Head of caudate nucleus (tissue), 42 donors: Measurements from ENCODE around the gene MPV17L2.
"Not testable (repeated sequence)": the region's sequence is repeated elsewhere in the genome, so short reads cannot be mapped to it uniquely, and the experiment has no call there.

Experiments used
- DNase-seq, 42 donors: peaks; one replicate each; pipeline versions ENCODE4 v3.0.0 to v3.0.0-alpha.2; 2020 to 2021; ENCODE audit warnings: mixed read lengths in 7 of 42
- intact Hi-C: fragments of 100-400 bp; cut with DNase I; formaldehyde crosslinking; loops from one replicate; pipeline ENCODE4 v1.15.0; 2022

MPV17L2 gene

DNA sequence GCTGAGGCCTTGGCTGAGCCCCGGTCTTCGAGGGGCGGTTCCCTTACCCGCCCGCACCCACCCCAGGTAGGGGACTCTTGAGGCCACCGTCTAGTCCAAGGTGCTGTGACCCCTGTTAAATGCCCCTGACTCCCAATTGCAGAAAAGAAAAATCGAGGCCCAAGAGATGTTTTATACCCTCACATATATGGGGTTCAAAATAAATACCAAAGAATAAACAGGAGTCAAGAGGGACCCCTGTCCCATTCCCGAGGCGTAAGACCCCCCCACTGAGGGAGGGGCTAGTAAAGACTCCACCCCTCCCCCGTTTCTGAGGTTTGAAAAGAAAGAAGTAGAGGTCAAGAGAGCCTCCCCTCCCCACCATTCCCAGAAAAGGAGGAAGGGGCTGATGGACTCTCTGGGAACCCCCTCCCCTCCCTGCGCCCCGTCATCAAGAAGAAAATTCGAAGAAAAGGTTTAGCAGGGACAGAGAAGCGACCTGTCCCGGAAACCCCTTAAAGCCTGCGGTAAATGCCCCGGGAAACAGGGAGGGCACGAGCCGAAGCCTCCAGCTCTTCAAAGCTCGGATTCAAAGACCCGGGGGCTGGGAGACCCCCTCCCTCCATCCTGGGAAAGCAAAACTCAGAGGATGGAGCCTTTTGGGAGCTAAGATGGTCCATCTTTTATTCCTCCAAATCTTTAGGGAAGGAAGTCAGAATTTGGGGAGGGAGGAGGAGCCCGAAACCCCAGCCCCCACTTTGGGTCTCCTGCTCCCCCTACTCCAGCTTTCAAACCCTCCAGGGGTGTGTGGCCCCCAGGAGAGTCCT, 11.6 kb downstream of the MPV17L2 start:
- DNase-seq, result peak in 20 of 42 donors; percentile 12 to 68 (median 38)
- intact Hi-C loops, result loop anchor here (10.0 kb wide), 1 partner anchor 210 kb away; the partner anchor contains the start of gene SSBP4

DNA sequence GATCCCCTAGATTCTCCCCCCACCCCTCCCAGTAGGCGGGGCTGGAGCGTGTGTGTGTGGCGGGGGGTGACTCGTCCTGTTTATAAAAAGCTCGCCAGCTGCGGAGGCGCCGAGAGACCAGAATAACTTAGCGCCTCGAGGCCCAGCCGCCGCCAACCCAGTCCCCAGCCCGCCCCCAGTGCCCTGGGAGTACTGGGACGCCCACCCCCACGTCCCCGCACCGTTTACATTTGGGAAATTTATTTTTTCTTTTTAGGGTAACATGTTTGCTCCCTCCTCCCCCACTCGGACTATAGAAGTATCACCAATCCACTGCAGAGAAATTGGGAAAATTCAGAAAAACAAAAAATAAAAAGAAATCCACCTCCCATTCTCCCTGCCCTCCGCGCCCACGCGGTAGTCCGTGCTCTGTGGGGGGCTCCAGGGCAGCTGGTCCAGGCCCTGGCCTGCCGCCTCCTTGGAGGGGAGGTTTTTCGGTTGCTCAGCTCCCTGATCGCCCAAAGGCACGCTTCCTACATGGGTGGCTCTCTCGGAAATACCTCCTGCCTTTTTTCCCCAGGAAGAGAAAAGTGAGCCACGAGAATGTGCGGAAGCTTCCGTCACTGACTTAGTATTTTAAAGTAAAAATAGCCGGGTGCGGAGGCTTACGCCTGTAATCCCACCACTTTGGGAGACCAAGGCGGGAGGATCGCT, 12.3 kb downstream of the MPV17L2 start:
- peak; percentile 63 to 89 (median 79) for DNase-seq
- intact Hi-C loops, result loop anchor here (10.0 kb wide), 1 partner anchor 209 kb away; the partner anchor contains the start of gene SSBP4

DNA sequence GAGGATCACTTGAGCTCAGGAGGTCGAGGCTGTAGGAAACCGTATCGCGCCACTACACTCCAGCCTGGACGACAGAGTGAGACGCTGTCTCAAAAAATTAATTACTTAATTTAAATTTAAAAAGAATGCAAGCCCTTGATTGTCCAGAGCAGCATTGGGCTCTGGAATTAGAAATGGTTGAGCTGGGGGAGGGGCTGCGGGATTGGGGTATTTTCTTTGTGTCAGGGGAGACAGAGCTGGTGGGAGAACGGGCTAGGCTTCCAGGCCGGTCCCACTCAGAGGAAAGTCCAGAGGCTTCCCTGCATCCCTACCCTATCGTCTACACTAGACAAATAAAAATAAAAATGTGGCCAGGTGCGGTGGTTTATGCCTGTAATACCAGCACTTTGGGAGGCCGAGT, 13.0 kb downstream of the MPV17L2 start:
- intact Hi-C loops, result loop anchor here (10.0 kb wide), 1 partner anchor 209 kb away; the partner anchor contains the start of gene SSBP4
- DNase-seq, result no peak

DNA sequence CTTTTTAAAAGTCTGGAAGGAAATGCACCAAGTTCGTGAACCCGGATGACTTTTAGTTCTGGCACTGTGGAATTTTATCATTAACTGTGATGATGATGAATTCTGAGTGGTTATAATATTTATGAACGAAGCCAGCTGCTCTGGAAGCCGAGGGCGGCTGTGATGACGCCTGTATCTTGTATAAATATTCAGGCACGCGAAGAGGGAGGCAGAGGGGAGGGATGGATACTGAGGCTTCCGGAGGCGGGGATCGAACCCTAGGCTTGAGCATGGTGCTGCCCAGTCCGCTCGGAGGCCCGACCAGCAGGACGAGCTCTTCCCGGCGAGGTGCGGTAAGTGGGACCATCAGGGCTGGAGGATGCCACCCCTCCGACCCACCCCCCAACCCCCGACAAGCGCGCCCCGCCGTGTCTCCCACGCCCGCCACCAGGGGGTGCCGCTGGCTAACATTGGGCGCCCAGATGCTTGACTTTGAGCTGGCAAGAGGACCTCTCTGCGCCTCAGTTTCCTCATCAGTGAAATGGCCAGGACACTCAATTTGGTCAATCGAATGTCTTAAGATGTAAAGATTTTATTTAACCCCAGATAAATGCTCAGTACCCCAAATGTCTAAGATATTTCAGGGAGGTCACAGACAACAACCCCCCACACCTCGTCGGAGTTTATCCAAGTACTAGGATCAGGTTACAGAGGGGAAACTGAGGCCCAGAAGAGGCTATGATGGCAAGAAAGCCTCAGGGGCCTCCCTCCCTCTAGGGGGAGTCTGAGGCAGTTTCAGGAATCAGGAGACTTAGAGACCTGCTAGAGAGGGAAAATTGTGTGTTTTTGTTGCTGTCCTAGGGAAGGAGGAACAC, 15.3 kb downstream of the MPV17L2 start:
- DNase-seq, result peak in 38 of 42 donors; percentile 32 to 82 (median 60)
- intact Hi-C loops, result loop anchor here (10.0 kb wide), 1 partner anchor 206 kb away; the partner anchor contains the start of gene SSBP4

GRCh38 chr19:18209912-18210311, 16.9 kb downstream of the MPV17L2 start:
- DNase-seq, result not testable (repeated sequence)
- intact Hi-C loops, result loop anchor here (5.0 to 10.0 kb wide), 2 partner anchors 42 to 205 kb away; partner anchors contain the start of gene SSBP4

GRCh38 chr19:18211683-18212082, 18.7 kb downstream of the MPV17L2 start:
- intact Hi-C loops, result loop anchor here (5.0 kb wide), 1 partner anchor 41 kb away; no protein-coding TSS in a partner anchor
- DNase-seq, result no peak

- DNase-seq, result no peak
- intact Hi-C loops, result loop anchor here (5.0 kb wide), 1 partner anchor 37 kb away; no protein-coding TSS in a partner anchor
These were observed 21.9 kb downstream of the MPV17L2 start for GRCh38 chr19:18214779-18215433.

- no peak for DNase-seq
- intact Hi-C loops, result no loop called here
These were observed 23.8 kb downstream of the MPV17L2 start for GRCh38 chr19:18216789-18217188.

GRCh38 chr19:18218159-18218558, 25.1 kb downstream of the MPV17L2 start:
- DNase-seq, result no peak
- intact Hi-C loops, result no loop called here

GRCh38 chr19:18218600-18218999, 25.6 kb downstream of the MPV17L2 start:
- intact Hi-C loops, result no loop called here
- no peak for DNase-seq

- intact Hi-C loops, result no loop called here
These were observed 27.1 kb downstream of the MPV17L2 start for GRCh38 chr19:18219911-18220631.

GRCh38 chr19:18220632-18221275, 27.7 kb downstream of the MPV17L2 start:
- DNase-seq, result no peak

More at GRCh38 chr19:18219911-18220631, 27.1 kb downstream of the MPV17L2 start:
- no peak for DNase-seq

GRCh38 chr19:18221815-18222725, 29.1 kb downstream of the MPV17L2 start:
- no peak for DNase-seq

More at GRCh38 chr19:18220632-18221275, 27.7 kb downstream of the MPV17L2 start:
- intact Hi-C loops, result no loop called here

DNA sequence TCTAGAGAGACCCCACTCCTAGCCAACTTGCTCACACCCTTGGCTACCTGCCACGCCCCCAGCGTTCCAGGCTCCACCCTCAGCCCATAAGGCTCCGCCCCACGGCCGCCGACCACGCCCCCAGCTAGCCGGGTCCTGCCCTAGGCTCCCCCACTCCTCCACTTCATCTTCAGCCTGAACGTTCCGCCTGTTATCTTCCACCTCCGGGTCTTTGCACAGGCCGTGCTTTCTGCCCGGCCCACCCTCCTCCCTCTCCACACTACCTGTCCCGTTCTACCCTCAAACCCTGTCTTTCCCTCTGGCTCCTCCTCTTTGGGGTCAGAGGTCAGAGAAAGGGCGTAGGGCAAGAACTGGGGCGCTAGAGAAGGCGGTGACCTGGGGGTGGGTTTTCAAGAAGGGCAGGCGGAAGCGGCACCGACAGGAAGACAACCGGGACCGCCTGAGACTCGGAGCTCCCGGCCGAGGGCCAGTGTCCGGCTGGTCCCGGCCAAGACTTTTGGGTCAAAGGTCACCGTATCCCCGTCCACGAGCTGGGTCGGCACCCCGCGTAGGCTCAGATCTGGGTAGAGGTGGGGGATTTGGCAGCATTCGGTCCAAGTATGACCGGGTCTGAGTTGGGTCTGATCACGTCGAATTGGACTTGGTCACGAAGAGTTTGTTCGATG, 31.0 kb downstream of the MPV17L2 start:
- peak in 26 of 42 donors; percentile 11 to 60 (median 35) for DNase-seq
- intact Hi-C loops, result no loop called here

More at GRCh38 chr19:18221815-18222725, 29.1 kb downstream of the MPV17L2 start:
- intact Hi-C loops, result no loop called here

DNA sequence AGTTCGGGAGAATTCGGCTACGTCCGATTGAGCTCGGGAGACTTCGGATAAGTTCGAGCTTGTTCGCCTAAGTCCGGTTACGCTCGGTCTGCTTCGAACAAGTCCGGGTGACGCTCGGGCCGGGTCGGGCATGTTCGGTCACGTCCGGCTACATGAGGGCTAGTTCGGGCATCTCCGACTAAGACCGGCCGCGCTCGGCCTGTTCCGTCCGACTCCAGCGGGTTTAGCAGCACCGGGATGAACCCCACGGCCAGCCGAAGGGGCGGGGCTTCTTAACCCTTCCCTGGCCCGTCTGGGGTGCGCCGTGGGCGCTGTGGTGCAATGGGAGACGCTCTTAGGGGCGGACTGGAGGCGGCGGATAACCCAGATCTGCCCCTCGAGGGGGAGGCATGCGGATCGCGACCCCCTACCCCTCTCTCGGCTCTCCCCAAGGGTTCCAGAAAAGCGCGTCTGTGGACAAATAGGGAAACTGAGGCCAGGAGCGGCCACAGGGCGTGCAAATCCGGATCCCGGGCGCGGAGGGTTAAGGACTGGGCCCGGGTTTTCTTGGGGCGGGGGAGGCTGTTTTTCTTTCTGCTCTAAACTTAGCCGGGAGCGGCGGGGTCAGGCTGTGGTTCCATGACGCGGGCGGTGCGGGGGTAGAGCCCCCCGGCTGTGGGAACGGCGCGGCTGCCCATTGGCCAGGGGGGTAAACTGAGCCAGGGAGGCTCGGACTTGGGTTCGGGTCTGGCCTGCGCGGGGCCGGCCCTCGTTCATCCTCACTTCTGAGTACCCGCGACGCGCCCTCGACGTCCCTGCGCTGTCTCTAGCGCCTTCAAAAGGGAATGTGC, 31.7 kb downstream of the MPV17L2 start:
- intact Hi-C loops, result no loop called here
- DNase-seq, result peak; percentile 79 to 96 (median 90)
